Astrocyte of the spinal cord (primary cell): Measurements from ENCODE around the gene WWOX.

ENCODE experiments used
- DNase-seq: peaks from one replicate; pipeline ENCODE4 v3.0.0; 2011; ENCODE audit warnings: low read depth, low spot score
- H3K4me3 ChIP-seq: 2 replicates; pipeline ENCODE4 v1.5.1; 2011; ENCODE audit warnings: low read depth, mild to moderate bottlenecking, low read length, moderate library complexity
- CTCF ChIP-seq: IDR thresholded peaks from 2 replicates; pipeline ENCODE4 v1.5.1; 2012; ENCODE audit warnings: low read depth, mild to moderate bottlenecking, low read length, inconsistent platforms
- in situ Hi-C: cut with HindIII; loops from 2 replicates; pipeline ENCODE4 v1.10.0; 2017; ENCODE audit warnings: low sequenced_read_pairs

The WWOX gene

GRCh38 chr16:78460428-78460827 is 361.0 kb downstream of the WWOX start:
- peak; percentile 13 for DNase-seq
- in situ Hi-C loops, result no loop called here
- no peak overlapping the region for H3K4me3 ChIP-seq
- TF ChIP-seq CTCF, result no peak

GRCh38 chr16:78461087-78461486 is 361.6 kb downstream of the WWOX start:
- H3K4me3 ChIP-seq, result no peak overlapping the region
- in situ Hi-C loops, result no loop called here
- no peak for DNase-seq
- no peak for TF ChIP-seq CTCF

GRCh38 chr16:78461496-78462287 is 362.2 kb downstream of the WWOX start:
- no peak overlapping the region for H3K4me3 ChIP-seq
- in situ Hi-C loops, result no loop called here
- no peak for TF ChIP-seq CTCF
- DNase-seq, result peak; percentile 36

- DNase-seq, result no peak
Observed at GRCh38 chr16:78462288-78463208, 363.1 kb downstream of the WWOX start.

GRCh38 chr16:78463591-78463990 is 364.1 kb downstream of the WWOX start:
- in situ Hi-C loops, result no loop called here
- H3K4me3 ChIP-seq, result no peak overlapping the region
- no peak for TF ChIP-seq CTCF
- no peak for DNase-seq

More at GRCh38 chr16:78462288-78463208, 363.1 kb downstream of the WWOX start:
- no peak overlapping the region for H3K4me3 ChIP-seq
- no peak for TF ChIP-seq CTCF
- in situ Hi-C loops, result no loop called here

- no peak overlapping the region for H3K4me3 ChIP-seq
- in situ Hi-C loops, result no loop called here
- no peak for TF ChIP-seq CTCF
- no peak for DNase-seq
Observed at GRCh38 chr16:78464833-78465232, 365.4 kb downstream of the WWOX start.
